NB4 (cell line): ENCODE data around the gene CD1D.

Experiments used
- CTCF ChIP-seq: IDR thresholded peaks from one replicate; pipeline ENCODE4 v1.5.1; 2012; ENCODE audit warnings: low read depth, low read length
- MAX ChIP-seq: IDR thresholded peaks from 2 replicates; pipeline ENCODE4 v1.6.1; 2011; ENCODE audit warnings: low read depth, low read length
- MYC ChIP-seq: IDR thresholded peaks from 2 replicates; pipeline ENCODE4 v1.6.1; 2011; ENCODE audit warnings: low read depth, low read length
- POLR2A ChIP-seq: IDR thresholded peaks from 2 replicates; pipeline ENCODE4 v1.6.1; 2011; ENCODE audit warnings: mild to moderate bottlenecking; ENCODE audit not compliant: insufficient read length; ENCODE audit errors: extremely low read depth

- no peak for TF ChIP-seq CTCF
- TF ChIP-seq MAX: no peak
- TF ChIP-seq POLR2A: no peak
- TF ChIP-seq MYC: no peak
Measured at GRCh38 chr1:158146739-158147138, 34.0 kb upstream of the CD1D start.
